GM23338 (cell line): ENCODE results near the gene FAM111B. TPM values are rescaled to one million over a fixed set of nuclear protein-coding genes. Genes with fewer than 3 reads are reported as not detected.
"Not testable (repeated sequence)": the region's sequence is repeated elsewhere in the genome, so short reads cannot be mapped to it uniquely, and the experiment has no call there.

Experiments used
- ATAC-seq: fragments of 200-7000 bp; cut with Tn5 transposase; 3 replicates; pipeline ENCODE4 v1.9.1; 2020
- DNase-seq: peaks from one replicate; pipeline ENCODE4 v3.0.0-alpha.2; 2015; ENCODE audit warnings: low spot score
- H2AFZ ChIP-seq: fragments of 200-600 bp; sonication (generic); 2 replicates; pipeline ENCODE4 v1.8.0; 2016; ENCODE audit warnings: antibody characterized with exemption, mild to moderate bottlenecking, moderate library complexity
- H3F3A ChIP-seq: fragments of 200-600 bp; sonication (generic); replicated peaks from 2 replicates; pipeline ENCODE4 v1.8.0; 2017; ENCODE audit warnings: antibody characterized with exemption, mixed run types, low read depth
- H3K27ac ChIP-seq: fragments of 200-600 bp; sonication (generic); 2 replicates; pipeline ENCODE4 v1.6.1; 2016; ENCODE audit warnings: low read depth
- H3K27me3 ChIP-seq: fragments of 200-600 bp; sonication (generic); 2 replicates; pipeline ENCODE4 v1.8.0; 2016; ENCODE audit warnings: mild to moderate bottlenecking, mixed run types, moderate library complexity; ENCODE audit not compliant: insufficient read depth
- H3K36me3 ChIP-seq: fragments of 200-600 bp; sonication (generic); 2 replicates; pipeline ENCODE4 v1.8.0; 2016; ENCODE audit warnings: mild to moderate bottlenecking; ENCODE audit not compliant: insufficient read depth
- H3K4me1 ChIP-seq: fragments of 200-600 bp; sonication (generic); 2 replicates; pipeline ENCODE4 v1.8.0; 2016; ENCODE audit warnings: mild to moderate bottlenecking, moderate library complexity; ENCODE audit not compliant: insufficient read depth
- H3K4me2 ChIP-seq: fragments of 200-600 bp; sonication (generic); 2 replicates; pipeline ENCODE4 v1.7.1; 2017; ENCODE audit warnings: mixed run types
- H3K4me3 ChIP-seq: fragments of 200-600 bp; sonication (generic); 2 replicates; pipeline ENCODE4 v1.6.1; 2016; ENCODE audit warnings: mixed run types
- H3K79me2 ChIP-seq: fragments of 200-600 bp; sonication (generic); replicated peaks from 2 replicates; pipeline ENCODE4 v1.8.0; 2017; ENCODE audit warnings: mild to moderate bottlenecking; ENCODE audit not compliant: insufficient read depth
- H3K9me2 ChIP-seq: fragments of 200-600 bp; sonication (generic); 2 replicates; pipeline ENCODE4 v1.8.0; 2017; ENCODE audit not compliant: insufficient read depth
- H4K20me1 ChIP-seq: fragments of 200-600 bp; sonication (generic); replicated peaks from 2 replicates; pipeline ENCODE4 v1.8.0; 2017; ENCODE audit warnings: mild to moderate bottlenecking; ENCODE audit not compliant: insufficient read depth
- H3K27ac Mint-ChIP-seq: 2 replicates; pipeline ENCODE4 v1.8.0; 2020; ENCODE audit warnings: inconsistent platforms, mild to moderate bottlenecking, moderate library complexity, mixed read lengths
- H3K27me3 Mint-ChIP-seq: 3 replicates; pipeline ENCODE4 v1.8.0; 2022; ENCODE audit warnings: low read depth, mild to moderate bottlenecking, moderate library complexity, mixed read lengths, inconsistent platforms; ENCODE audit not compliant: insufficient read depth, poor library complexity
- H3K36me3 Mint-ChIP-seq: 3 replicates; pipeline ENCODE4 v1.8.0; 2021; ENCODE audit warnings: low read depth, mild to moderate bottlenecking, inconsistent platforms, moderate library complexity, mixed read lengths
- H3K4me1 Mint-ChIP-seq: 3 replicates; pipeline ENCODE4 v1.8.0; 2020; ENCODE audit warnings: mild to moderate bottlenecking, inconsistent platforms, mixed read lengths
- H3K4me3 Mint-ChIP-seq: 3 replicates; pipeline ENCODE4 v1.8.0; 2021; ENCODE audit warnings: moderate library complexity, mild to moderate bottlenecking, inconsistent platforms, mixed read lengths
- H3K9me3 Mint-ChIP-seq: 3 replicates; pipeline ENCODE4 v1.8.0; 2020; ENCODE audit warnings: moderate library complexity, mild to moderate bottlenecking, inconsistent platforms, mixed read lengths
- CTCF ChIP-seq, 2 experiments: fragments of 200-600 bp in 1 of 2; sonication (generic) in 1 of 2; conservative IDR thresholded peaks; 2 replicates each; pipeline versions ENCODE4 v1.5.1 to v1.6.1; 2016 to 2017; ENCODE audit warnings: antibody characterized with exemption in 2 of 2, low read depth in 2 of 2, mild to moderate bottlenecking in 2 of 2, moderate library complexity in 1 of 2
- ZNF331 ChIP-seq: fragments of 250-450 bp; sonication (Bioruptor Pico); IDR thresholded peaks from 2 replicates; pipeline ENCODE4 v1.5.0; 2020; ENCODE audit warnings: low read depth, mild to moderate bottlenecking, moderate library complexity
- polyA plus RNA-seq: library from polyadenylated mRNA; unstranded; fragments of >200 nt; fragmentation: Nextera tagmentation; extraction: Ambion mirVana; gene quantifications from 2 replicates; pipeline ENCODE4 v1.2.1, GENCODE V29; 2016
- total RNA-seq: library from RNA; depleted of rRNA; stranded (reverse); fragments of >200 nt; shearing (Covaris generic); gene quantifications from 2 replicates; pipeline ENCODE4 v1.2.3, GENCODE V29; 2014
- TF ChIP-seq, protein P1 (sequence below): IDR thresholded peaks from 2 replicates; pipeline ENCODE4 v1.6.1; 2016; ENCODE audit warnings: antibody characterized with exemption
- TF ChIP-seq, protein P2 (sequence below): fragments of 250-450 bp; sonication (Bioruptor Pico); IDR thresholded peaks from 2 replicates; pipeline ENCODE4 v1.5.0; 2020; ENCODE audit warnings: mild to moderate bottlenecking, moderate library complexity

Gene FAM111B
- total and polyA plus RNA-seq, 2 experiments from 2014 or later, result 30.6 to 40.7 TPM

DNA sequence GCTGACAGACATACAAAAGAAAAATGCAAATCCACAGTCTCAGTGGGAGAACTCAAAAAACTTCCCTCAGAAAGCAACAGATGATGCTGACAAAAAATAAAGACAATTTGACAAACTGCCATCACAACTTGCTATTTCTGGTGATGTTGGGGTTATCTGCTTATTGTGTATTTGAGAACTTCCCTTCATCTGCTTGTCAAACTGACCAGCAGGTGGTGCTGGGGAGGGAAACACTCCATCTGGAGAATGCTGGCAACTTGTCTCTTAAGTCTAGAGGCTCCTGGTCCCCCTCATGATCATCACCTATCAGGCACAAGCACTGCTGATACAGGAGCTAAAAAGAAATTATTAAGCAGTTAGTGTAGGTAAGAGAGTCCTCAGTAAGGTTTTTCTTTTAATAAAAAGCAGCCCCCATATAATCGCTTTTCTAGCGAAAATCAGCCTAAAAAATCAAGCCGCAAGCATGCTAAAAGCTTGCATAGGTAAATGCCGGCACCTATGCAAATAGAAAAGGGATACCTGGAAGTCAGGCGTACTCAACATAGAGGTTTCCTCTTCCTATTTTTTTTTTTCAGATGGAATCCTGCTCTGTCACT lies 9.8 kb upstream of the FAM111B start:
- Histone ChIP-seq H2AFZ (no peak overlapping the region), H3K36me3 (no peaks in the 10 kb centered on the region), H4K20me1 (no peaks in the 10 kb centered on the region), H3K79me2 (no peaks in the 10 kb centered on the region), H3K9me2 (no peaks in the 10 kb centered on the region), H3K4me1 (peaks cover 70% of the 10 kb centered on the region), H3K27ac (no peak overlapping the region), H3K4me3 (no peak overlapping the region), H3K27me3 (no peaks in the 10 kb centered on the region), H3K4me2 (peak overlapping the region; percentile 31; the same call in 1 of the 2 replicates), H3F3A (no peaks in the 10 kb centered on the region)
- no peak overlapping the region; the same call in 2 of the 3 replicates for H3K4me3 Mint-ChIP-seq
- H3K27me3 Mint-ChIP-seq, result peaks cover 3% of the 10 kb centered on the region
- no peak overlapping the region for H3K27ac Mint-ChIP-seq
- no peaks in the 10 kb centered on the region; the same call in 2 of the 3 replicates for H3K9me3 Mint-ChIP-seq
- DNase-seq (peak; percentile 84), ATAC-seq (peak; percentile 19)
- peaks cover 75% of the 10 kb centered on the region for H3K4me1 Mint-ChIP-seq
- H3K36me3 Mint-ChIP-seq, result peaks cover 16% of the 10 kb centered on the region; the same call in 1 of the 3 replicates
- TF ChIP-seq ZNF331 (CRISPR knock-in tag), result no peak
- peak; percentile 70 for TF ChIP-seq CTCF (conservative IDR thresholded peaks at IDR 0.05; ENCODE audit: low read depth in 2 of 2)

DNA sequence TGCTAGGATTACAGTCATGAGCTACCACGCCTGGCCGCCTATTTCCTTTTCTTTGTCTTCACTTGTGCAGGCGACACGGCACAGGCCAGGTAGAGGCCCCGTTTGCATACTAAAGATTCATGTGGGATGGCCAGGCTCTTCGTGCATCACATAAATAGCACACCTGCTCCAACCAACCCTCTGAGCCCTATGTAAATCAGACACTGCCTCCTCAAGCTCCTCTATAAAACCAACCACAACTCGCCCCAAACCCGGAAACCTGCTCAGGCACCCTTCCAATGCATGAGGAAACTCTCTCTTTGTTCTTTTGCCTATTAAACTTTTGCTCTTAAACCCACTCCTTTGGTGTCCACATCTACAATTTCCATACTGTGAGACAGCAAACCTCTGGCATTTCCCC lies 9.1 kb upstream of the FAM111B start:
- not testable (repeated sequence) for H2AFZ ChIP-seq, H3K27me3 ChIP-seq, H3K27ac ChIP-seq, H3K4me3 Mint-ChIP-seq, ATAC-seq, H3K9me3 Mint-ChIP-seq, H3K4me2 ChIP-seq, H3K36me3 ChIP-seq, H3F3A ChIP-seq, H3K9me2 ChIP-seq, H4K20me1 ChIP-seq, DNase-seq, H3K27me3 Mint-ChIP-seq, H3K79me2 ChIP-seq, H3K27ac Mint-ChIP-seq, H3K4me3 ChIP-seq
- peaks cover 67% of the 10 kb centered on the region for H3K4me1 ChIP-seq
- H3K36me3 Mint-ChIP-seq, result peaks cover 16% of the 10 kb centered on the region; the same call in 1 of the 3 replicates
- peaks cover 71% of the 10 kb centered on the region for H3K4me1 Mint-ChIP-seq

GRCh38 chr11:59102259-59102765 lies 4.7 kb upstream of the FAM111B start:
- H3K36me3 ChIP-seq, result no peaks in the 10 kb centered on the region
- peak overlapping the region; percentile 81 for H3K4me2 ChIP-seq
- H3K9me3 Mint-ChIP-seq, result peaks cover 14% of the 10 kb centered on the region
- peak overlapping the region; percentile 78 for H3K4me3 Mint-ChIP-seq
- ATAC-seq (peak; percentile 71), DNase-seq (peak; percentile 96)
- H4K20me1 ChIP-seq, result no peaks in the 10 kb centered on the region
- peaks cover 33% of the 10 kb centered on the region for H3K27me3 ChIP-seq
- no peaks in the 10 kb centered on the region for H3F3A ChIP-seq
- peaks cover 37% of the 10 kb centered on the region for H3K4me1 Mint-ChIP-seq
- H3K4me1 ChIP-seq, result peaks cover 39% of the 10 kb centered on the region
- peak overlapping the region; percentile 81 for H2AFZ ChIP-seq
- peaks cover 29% of the 10 kb centered on the region for H3K27me3 Mint-ChIP-seq
- peaks cover 14% of the 10 kb centered on the region for H3K36me3 Mint-ChIP-seq
- no peak overlapping the region for H3K27ac ChIP-seq
- H3K27ac Mint-ChIP-seq, result peak overlapping the region; percentile 79
- no peaks in the 10 kb centered on the region for H3K9me2 ChIP-seq
- peak overlapping the region; percentile 51 for H3K4me3 ChIP-seq
- no peaks in the 10 kb centered on the region for H3K79me2 ChIP-seq
- TF ChIP-seq, protein P1, sequence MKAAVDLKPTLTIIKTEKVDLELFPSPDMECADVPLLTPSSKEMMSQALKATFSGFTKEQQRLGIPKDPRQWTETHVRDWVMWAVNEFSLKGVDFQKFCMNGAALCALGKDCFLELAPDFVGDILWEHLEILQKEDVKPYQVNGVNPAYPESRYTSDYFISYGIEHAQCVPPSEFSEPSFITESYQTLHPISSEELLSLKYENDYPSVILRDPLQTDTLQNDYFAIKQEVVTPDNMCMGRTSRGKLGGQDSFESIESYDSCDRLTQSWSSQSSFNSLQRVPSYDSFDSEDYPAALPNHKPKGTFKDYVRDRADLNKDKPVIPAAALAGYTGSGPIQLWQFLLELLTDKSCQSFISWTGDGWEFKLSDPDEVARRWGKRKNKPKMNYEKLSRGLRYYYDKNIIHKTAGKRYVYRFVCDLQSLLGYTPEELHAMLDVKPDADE, result no peak
- TF ChIP-seq, protein P2, sequence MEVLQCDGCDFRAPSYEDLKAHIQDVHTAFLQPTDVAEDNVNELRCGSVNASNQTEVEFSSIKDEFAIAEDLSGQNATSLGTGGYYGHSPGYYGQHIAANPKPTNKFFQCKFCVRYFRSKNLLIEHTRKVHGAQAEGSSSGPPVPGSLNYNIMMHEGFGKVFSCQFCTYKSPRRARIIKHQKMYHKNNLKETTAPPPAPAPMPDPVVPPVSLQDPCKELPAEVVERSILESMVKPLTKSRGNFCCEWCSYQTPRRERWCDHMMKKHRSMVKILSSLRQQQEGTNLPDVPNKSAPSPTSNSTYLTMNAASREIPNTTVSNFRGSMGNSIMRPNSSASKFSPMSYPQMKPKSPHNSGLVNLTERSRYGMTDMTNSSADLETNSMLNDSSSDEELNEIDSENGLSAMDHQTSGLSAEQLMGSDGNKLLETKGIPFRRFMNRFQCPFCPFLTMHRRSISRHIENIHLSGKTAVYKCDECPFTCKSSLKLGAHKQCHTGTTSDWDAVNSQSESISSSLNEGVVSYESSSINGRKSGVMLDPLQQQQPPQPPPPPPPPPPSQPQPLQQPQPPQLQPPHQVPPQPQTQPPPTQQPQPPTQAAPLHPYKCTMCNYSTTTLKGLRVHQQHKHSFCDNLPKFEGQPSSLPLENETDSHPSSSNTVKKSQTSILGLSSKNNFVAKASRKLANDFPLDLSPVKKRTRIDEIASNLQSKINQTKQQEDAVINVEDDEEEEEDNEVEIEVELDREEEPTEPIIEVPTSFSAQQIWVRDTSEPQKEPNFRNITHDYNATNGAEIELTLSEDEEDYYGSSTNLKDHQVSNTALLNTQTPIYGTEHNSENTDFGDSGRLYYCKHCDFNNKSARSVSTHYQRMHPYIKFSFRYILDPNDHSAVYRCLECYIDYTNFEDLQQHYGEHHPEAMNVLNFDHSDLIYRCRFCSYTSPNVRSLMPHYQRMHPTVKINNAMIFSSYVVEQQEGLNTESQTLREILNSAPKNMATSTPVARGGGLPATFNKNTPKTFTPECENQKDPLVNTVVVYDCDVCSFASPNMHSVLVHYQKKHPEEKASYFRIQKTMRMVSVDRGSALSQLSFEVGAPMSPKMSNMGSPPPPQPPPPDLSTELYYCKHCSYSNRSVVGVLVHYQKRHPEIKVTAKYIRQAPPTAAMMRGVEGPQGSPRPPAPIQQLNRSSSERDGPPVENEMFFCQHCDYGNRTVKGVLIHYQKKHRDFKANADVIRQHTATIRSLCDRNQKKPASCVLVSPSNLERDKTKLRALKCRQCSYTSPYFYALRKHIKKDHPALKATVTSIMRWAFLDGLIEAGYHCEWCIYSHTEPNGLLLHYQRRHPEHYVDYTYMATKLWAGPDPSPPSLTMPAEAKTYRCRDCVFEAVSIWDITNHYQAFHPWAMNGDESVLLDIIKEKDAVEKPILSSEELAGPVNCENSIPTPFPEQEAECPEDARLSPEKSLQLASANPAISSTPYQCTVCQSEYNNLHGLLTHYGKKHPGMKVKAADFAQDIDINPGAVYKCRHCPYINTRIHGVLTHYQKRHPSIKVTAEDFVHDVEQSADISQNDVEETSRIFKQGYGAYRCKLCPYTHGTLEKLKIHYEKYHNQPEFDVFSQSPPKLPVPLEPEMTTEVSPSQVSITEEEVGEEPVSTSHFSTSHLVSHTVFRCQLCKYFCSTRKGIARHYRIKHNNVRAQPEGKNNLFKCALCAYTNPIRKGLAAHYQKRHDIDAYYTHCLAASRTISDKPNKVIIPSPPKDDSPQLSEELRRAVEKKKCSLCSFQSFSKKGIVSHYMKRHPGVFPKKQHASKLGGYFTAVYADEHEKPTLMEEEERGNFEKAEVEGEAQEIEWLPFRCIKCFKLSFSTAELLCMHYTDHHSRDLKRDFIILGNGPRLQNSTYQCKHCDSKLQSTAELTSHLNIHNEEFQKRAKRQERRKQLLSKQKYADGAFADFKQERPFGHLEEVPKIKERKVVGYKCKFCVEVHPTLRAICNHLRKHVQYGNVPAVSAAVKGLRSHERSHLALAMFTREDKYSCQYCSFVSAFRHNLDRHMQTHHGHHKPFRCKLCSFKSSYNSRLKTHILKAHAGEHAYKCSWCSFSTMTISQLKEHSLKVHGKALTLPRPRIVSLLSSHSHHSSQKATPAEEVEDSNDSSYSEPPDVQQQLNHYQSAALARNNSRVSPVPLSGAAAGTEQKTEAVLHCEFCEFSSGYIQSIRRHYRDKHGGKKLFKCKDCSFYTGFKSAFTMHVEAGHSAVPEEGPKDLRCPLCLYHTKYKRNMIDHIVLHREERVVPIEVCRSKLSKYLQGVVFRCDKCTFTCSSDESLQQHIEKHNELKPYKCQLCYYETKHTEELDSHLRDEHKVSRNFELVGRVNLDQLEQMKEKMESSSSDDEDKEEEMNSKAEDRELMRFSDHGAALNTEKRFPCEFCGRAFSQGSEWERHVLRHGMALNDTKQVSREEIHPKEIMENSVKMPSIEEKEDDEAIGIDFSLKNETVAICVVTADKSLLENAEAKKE, result no peak
